Endothelial cell (in vitro differentiated cells): ENCODE measurements around the gene OR51A2. TPM values are rescaled to one million over a fixed set of nuclear protein-coding genes. Genes with fewer than 3 reads are reported as not detected.

Experiments used
- DNase-seq: peaks from one replicate; pipeline ENCODE4 v3.0.0; 2021; ENCODE audit warnings: low spot score
- H3K27ac Mint-ChIP-seq: one replicate; pipeline ENCODE4 v1.8.0; 2021; ENCODE audit warnings: mixed read lengths, inconsistent platforms; ENCODE audit not compliant: unreplicated experiment
- H3K27me3 Mint-ChIP-seq: one replicate; pipeline ENCODE4 v1.8.0; 2021; ENCODE audit warnings: mild to moderate bottlenecking, moderate library complexity, mixed read lengths, inconsistent platforms; ENCODE audit not compliant: unreplicated experiment
- H3K36me3 Mint-ChIP-seq: one replicate; pipeline ENCODE4 v1.8.0; 2021; ENCODE audit warnings: mild to moderate bottlenecking, low read depth, mixed read lengths, inconsistent platforms; ENCODE audit not compliant: unreplicated experiment
- H3K4me1 Mint-ChIP-seq: one replicate; pipeline ENCODE4 v1.8.0; 2021; ENCODE audit warnings: mild to moderate bottlenecking, mixed read lengths, inconsistent platforms; ENCODE audit not compliant: unreplicated experiment
- H3K4me3 Mint-ChIP-seq: one replicate; pipeline ENCODE4 v1.8.0; 2021; ENCODE audit warnings: mild to moderate bottlenecking, mixed read lengths, inconsistent platforms; ENCODE audit not compliant: unreplicated experiment
- H3K9me3 Mint-ChIP-seq: one replicate; pipeline ENCODE4 v1.8.0; 2021; ENCODE audit warnings: mixed read lengths, inconsistent platforms; ENCODE audit not compliant: unreplicated experiment
- total RNA-seq: library from RNA; stranded (reverse); fragmentation: NEBNext Ultra II Directional; extraction: Animal tissue kit (Norgen Biotek cat#: 25700); gene quantifications from one replicate; pipeline ENCODE4 v1.2.1, GENCODE V29; 2021; ENCODE audit not compliant: unreplicated experiment
- TF ChIP-seq, protein P1 (sequence below): fragments of 200-600 bp; sonication (generic); IDR thresholded peaks from one replicate; pipeline ENCODE4 v1.5.0; 2021; ENCODE audit warnings: antibody characterized with exemption; ENCODE audit not compliant: unreplicated experiment

Gene OR51A2
- total RNA-seq, 1 donor from 2014 or later = not detected

GRCh38 chr11:4924239-4924638 is 31.3 kb downstream of the OR51A2 start, which contains the start of gene OR51G1:
OR51G1 (minus strand) TSS chr11:4924339; CDS start chr11:4924339, 0 bp downstream.
- Mint-ChIP-seq H3K27me3 (no peaks in the 10 kb centered on the region), H3K27ac (no peak within 1 kb of the TSS), H3K4me1 (no peaks in the 10 kb centered on the region), H3K4me3 (no peak within 1 kb of the TSS), H3K36me3 (no peaks in the 10 kb centered on the region), H3K9me3 (no peaks in the 10 kb centered on the region)
- DNase-seq = no peak
- TF ChIP-seq, protein P1, sequence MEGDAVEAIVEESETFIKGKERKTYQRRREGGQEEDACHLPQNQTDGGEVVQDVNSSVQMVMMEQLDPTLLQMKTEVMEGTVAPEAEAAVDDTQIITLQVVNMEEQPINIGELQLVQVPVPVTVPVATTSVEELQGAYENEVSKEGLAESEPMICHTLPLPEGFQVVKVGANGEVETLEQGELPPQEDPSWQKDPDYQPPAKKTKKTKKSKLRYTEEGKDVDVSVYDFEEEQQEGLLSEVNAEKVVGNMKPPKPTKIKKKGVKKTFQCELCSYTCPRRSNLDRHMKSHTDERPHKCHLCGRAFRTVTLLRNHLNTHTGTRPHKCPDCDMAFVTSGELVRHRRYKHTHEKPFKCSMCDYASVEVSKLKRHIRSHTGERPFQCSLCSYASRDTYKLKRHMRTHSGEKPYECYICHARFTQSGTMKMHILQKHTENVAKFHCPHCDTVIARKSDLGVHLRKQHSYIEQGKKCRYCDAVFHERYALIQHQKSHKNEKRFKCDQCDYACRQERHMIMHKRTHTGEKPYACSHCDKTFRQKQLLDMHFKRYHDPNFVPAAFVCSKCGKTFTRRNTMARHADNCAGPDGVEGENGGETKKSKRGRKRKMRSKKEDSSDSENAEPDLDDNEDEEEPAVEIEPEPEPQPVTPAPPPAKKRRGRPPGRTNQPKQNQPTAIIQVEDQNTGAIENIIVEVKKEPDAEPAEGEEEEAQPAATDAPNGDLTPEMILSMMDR = no peak

- no peaks in the 10 kb centered on the region for H3K9me3 Mint-ChIP-seq
- no peak overlapping the region for H3K27ac Mint-ChIP-seq
- TF ChIP-seq, protein P1 = no peak
- no peaks in the 10 kb centered on the region for H3K36me3 Mint-ChIP-seq
- no peaks in the 10 kb centered on the region for H3K27me3 Mint-ChIP-seq
- no peaks in the 10 kb centered on the region for H3K4me1 Mint-ChIP-seq
- no peak overlapping the region for H3K4me3 Mint-ChIP-seq
- no peak for DNase-seq
These were observed 33.2 kb downstream of the OR51A2 start for GRCh38 chr11:4922304-4922703.

- Mint-ChIP-seq H3K4me1 (no peaks in the 10 kb centered on the region), H3K27ac (no peak overlapping the region), H3K36me3 (no peaks in the 10 kb centered on the region), H3K9me3 (no peaks in the 10 kb centered on the region), H3K27me3 (no peaks in the 10 kb centered on the region), H3K4me3 (no peak overlapping the region)
- TF ChIP-seq, protein P1 = no peak
- no peak for DNase-seq
These were observed 33.7 kb downstream of the OR51A2 start for GRCh38 chr11:4921796-4922195.

DNA sequence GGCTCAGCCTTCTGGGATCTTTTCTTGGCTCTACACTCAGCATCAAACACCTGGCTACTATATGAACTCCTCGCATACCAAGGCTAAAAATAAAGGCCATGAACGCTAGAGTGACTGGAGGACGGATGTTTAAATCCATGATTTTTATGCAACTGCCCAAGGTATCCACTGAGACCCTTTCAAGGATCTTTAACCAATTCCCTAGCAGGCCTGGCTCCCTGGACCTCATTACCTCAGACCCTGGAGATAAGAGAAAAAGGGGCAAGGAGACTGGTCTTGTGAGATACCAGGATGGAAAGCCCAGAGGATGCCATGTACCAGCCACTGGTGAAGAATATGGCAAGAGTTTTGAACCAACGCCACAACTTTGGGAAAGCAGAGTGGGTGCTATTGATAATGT is 36.3 kb downstream of the OR51A2 start, which contains the start of gene OR51G2:
Gene OR51G2 (minus strand): TSS at position 101 of the 400 bp plus-strand sequence. CDS start 3,687 bp downstream, outside the sequence.
- Mint-ChIP-seq H3K4me1 (no peaks in the 10 kb centered on the region), H3K27me3 (peaks cover 3% of the 10 kb centered on the region), H3K27ac (no peak within 1 kb of the TSS), H3K9me3 (no peaks in the 10 kb centered on the region), H3K36me3 (no peaks in the 10 kb centered on the region), H3K4me3 (no peak within 1 kb of the TSS)
- no peak for DNase-seq
- TF ChIP-seq, protein P1 = no peak

DNA sequence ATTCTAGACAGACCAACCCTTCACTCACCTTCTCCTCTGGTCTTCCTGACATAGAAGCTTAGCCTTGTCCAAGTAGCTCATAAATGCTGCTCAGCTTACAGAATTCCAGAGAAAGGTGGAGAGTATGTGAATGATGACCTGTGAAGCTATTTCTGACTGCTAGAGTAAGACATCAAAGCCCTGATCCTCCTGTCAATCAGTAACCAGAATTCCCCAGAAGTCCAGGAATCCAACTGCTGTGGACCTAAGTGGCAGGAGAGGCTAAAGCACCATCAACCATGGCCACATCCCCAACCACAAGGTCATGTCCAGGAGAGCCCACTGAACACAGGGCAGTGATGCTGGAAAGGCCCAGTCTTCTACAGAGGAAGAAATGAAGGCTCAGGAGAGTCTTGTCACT is 38.9 kb downstream of the OR51A2 start:
- Mint-ChIP-seq H3K27ac (no peak overlapping the region), H3K27me3 (peaks cover 3% of the 10 kb centered on the region), H3K4me3 (no peak overlapping the region), H3K4me1 (no peaks in the 10 kb centered on the region), H3K36me3 (no peaks in the 10 kb centered on the region), H3K9me3 (no peaks in the 10 kb centered on the region)
- DNase-seq = no peak
- TF ChIP-seq, protein P1 = no peak

Other genes starting within 250 kb of the OR51A2 start
- gene OR51F1, start 185.8 kb downstream of the OR51A2 start, total RNA-seq = not detected
- gene OR52R1, start 151.3 kb downstream of the OR51A2 start, total RNA-seq = not detected
- gene OR51F2, start 134.4 kb downstream of the OR51A2 start, total RNA-seq = not detected
- gene OR51S1, start 106.5 kb downstream of the OR51A2 start, total RNA-seq = not detected
- not detected for gene OR51T1, start 73.8 kb downstream of the OR51A2 start, total RNA-seq
- not detected for gene OR51A7, start 51.9 kb downstream of the OR51A2 start, total RNA-seq
- gene OR51G2, start 36.4 kb downstream of the OR51A2 start, total RNA-seq = not detected
- not detected for gene OR51G1, start 31.4 kb downstream of the OR51A2 start, total RNA-seq
- not detected for gene OR51A4, start 8.1 kb downstream of the OR51A2 start, total RNA-seq
- not detected for gene OR51L1, start 39.1 kb upstream of the OR51A2 start, total RNA-seq
- not detected for gene OR52J3, start 90.8 kb upstream of the OR51A2 start, total RNA-seq
- gene OR52E2, start 103.9 kb upstream of the OR51A2 start, total RNA-seq = not detected
- not detected for gene OR52E1, start 113.9 kb upstream of the OR51A2 start, total RNA-seq
- gene OR52A5, start 182.6 kb upstream of the OR51A2 start, total RNA-seq = not detected
- gene OR52A1, start 199.0 kb upstream of the OR51A2 start, total RNA-seq = 0.03 TPM
- gene OR51V1, start 245.0 kb upstream of the OR51A2 start, total RNA-seq = not detected